Activated CD4-positive, alpha-beta T cell treated with anti-CD3 and anti-CD28 coated beads, Interleukin-2, amount 50 U/mL, for 1 hour (primary cell): ENCODE data around the gene FAM107B.
A peak's percentile ranks its signal among the peaks of the same experiment; 100 is the strongest.

Source experiments
- DNase-seq: peaks from one replicate; pipeline ENCODE4 v3.0.0-alpha.2; 2020

Gene FAM107B

DNA sequence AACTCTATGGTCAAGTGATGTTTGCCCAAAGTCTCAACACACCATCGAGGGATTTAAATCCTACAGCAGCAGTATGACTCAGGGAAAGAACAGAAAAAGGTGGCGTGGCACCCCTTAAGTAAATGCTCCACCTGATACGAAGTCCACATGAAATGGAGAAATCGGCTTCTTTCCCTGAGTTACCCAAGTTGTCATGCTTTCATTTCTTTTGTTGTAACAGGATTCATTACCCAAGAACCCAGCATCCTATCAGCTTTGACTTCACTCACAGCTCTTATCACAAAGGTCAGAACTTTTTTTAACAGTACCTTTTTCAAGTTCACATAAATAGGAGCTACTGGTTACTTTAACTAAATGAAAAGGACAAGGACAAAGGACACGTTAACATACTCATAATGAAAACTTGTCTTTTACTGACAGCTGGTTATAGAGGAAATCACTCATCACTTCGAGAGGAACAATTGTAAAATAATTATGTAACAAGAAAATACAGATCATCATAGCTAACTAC, 224.2 kb downstream of the FAM107B start:
- no peak for DNase-seq

DNA sequence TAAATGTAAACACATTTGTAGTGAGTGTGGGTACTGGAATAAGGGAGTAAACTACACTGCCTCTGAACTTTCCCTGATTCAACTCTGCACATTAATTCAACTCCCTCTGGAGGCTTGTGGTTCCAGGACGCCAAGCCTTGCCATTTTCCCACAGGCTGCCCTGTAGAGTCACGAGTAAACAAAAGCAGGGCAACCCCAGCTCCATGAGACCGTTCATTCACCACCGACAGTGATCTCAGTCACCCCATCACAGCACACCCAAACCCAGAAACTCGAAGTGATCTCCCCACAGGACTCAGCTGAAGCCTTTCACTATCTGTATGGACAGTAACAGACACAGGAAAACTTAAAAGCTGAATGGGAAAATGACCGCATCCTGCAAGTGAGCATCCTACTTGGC, 225.2 kb downstream of the FAM107B start:
- DNase-seq, result no peak

DNA sequence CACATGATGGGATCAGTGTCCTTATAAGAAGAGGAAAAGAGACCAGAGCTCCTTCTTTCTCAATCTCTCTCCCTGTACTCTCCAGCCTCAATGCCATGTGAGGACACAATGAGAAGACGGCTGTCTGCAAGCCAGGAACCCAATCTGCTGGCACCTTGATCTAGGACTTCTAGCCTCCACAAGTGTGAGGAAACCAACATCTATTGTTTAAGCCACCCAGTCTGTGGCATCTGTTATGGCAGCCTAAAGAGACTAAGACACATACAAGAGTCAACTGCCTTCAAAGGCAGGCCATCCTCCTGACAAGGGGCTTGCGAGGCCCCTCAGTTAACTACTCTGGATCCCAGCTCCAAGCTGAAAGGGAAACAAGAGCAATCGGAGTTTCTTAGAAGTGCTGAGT, 225.7 kb downstream of the FAM107B start:
- no peak for DNase-seq

DNA sequence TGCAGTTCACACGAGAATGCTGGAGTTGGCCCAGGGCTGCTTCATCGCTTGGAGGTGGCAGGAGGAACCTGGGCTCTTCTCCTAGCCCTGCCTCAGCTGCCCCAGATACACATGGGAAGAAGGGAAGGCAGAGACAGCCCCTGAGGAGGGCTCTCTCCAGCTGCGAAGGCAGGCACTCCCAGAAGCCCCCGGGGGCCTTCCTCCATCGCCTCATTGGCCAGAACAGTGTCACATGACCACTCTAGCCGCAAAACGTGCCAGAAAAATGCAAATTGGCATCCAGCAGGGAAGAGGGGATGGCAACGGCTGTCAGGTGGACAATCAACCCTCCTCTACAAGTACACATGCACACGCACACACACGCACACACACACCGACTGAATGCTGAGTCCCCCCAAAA, 226.2 kb downstream of the FAM107B start:
- no peak for DNase-seq

DNA sequence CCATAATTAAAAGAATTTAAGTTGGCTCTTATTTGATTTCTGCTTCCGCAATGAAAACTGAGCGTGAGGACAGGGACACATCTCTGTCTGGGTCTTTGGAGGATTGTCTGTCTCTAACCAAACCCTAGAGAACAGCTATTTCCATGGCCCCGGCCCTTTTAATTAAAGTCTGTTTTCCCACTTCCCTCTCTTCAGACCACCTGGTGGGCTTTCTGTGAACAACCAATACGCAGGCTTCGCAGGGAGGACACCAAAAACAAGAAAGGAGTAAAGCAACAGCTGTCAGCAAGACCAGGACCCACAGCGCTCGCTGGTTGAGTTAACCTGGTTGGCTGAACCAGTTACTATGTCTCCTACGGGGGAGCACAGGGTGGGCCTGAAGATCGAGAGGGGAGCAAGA, 226.9 kb downstream of the FAM107B start:
- DNase-seq, result no peak

DNA sequence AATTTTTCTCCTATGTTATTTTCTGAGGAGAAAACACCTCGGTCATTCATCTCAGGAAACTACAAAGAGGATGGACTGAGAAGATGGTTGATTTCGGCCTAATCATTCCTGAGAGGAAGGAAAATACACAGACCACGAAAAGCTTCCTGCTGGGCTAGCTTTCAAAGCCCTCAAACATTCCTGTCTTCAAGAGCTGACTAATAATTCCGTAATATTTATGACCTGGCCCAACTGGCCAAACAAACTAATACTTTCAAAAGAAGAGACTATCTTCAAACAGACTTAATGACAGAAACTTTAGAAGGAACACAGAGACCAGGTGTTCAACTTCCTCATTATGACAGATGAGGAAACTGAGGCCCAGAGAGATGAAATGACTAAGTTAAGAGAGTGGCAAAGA, 228.9 kb downstream of the FAM107B start:
- no peak for DNase-seq

DNA sequence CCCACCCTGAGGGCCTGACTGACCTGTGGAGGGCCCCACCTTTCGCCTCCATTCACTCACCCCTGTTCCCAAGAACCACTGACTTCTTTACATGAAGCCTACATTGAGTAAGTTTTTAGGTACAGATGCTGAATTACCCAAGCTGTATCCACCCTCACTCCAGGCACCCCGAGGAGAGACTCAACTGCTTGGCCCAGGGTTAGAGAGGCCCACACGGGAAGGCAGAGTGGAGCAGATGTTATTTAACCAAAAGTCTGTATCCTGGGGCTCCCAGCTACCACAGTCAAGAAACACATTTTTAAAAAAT, 230.8 kb downstream of the FAM107B start:
- no peak for DNase-seq

DNA sequence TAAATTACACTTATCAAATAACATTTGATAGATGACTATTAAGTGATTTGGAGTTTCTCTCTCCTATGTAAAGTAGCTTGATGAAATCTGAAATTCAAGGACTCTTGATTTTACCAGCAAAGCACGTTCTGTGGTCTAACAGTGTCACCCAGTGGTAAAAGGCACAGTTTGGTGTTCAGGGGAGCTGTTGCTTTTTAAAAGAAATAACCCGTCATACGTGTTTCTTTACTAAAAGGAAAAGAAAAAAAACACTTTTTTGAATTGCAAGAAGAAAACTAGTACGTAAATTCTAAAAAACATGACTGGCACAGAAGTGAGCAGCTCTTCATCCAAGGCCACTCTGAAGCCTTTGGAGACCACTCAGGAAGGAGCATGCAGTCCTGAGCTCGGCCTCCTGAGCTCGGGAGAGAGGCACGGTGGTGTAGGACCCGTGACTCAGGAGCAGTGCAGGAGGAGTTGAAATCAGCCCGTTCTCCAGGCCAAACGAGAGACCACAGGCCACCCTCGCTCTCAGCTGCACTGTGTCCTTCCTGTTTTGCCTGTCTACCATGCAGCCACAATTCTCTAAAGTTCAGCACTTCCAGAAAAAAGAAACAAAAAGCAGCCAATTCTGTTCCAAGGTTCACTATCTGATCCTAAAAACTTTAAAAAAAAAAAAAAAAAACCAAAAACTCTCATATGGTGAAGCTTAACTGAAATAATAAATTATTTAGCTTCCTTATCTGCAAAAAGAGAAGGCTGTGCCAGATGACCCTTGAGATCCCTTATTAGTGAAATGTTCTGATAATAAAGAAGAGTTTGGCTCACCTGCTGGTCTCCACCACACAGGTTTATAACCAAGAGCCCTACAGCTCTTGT, 231.4 kb downstream of the FAM107B start:
- no peak for DNase-seq

DNA sequence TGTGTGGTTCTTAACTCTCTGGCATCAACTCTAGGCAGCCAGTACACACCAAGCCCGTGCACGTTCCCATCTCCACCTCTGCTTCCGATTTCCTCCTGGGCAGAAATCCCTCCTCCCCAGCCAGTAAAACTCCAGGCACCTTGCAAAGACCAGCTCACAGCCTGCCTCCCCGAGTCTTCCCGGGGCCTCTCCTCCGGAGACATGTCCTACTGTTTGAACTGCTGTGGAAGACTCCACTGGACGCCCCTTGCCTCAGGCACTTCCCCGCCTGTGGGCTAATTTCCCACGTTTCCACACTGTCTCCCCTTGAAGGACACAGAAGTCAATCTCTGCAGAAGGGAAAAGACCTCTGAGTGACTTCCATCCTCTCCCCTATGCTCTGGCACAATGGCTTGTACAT, 233.3 kb downstream of the FAM107B start:
- no peak for DNase-seq

DNA sequence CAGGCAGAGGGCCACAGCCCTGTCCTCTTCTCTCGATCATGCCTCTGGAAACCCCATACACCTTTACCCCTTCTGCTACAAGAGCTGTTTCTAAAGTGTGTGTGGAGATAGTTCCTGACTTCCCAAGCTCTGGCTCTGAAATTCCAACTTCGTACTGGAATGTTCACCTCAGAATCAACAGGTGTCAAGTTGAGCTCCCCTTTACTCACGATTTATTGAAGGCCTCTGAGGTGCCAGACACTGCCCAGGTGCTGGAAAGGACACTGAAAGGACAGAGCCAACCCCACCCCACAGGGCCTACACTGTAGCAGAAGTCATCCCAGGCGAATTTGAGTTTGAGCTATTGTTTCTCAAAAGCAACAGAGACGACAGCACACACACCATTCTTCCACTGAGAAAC, 234.1 kb downstream of the FAM107B start:
- no peak for DNase-seq

DNA sequence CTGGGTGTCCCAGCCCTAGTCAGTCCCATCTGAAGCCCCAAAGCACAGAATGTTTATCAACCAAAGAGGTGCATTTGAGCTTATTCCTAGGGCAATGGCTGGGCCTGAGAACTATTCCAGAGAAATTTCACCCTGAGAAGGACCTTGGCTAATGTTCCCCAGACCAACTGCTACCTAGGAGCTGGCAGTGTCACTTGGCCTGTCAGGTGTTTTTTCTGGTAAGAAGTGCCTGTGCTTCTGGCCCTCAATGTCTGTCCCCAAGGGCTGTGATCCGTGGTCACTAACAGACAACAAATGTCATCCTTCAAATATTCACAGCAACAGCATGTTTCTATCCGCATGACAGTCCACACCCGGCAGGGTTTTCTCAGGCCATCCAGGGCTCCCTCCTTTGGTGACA, 234.6 kb downstream of the FAM107B start:
- no peak for DNase-seq

DNA sequence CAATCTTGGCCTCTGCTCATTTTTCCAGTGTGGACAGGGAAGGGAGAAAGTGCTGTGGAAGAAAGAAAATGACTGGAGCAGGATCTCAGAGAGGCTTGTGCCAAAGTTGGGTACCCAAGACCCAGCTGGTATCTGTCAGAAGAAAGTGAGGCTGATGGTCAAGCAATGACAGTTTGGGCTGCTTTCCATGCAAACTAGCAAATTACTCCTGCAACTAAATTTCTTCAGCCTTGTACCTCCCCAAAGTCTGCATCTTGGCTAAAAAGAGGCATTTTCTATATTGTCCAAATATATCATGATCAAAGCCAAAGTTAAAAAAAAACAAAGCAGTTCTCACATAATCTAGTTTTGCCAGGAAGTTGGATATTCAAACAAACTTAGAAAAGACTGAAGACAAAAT, 235.5 kb downstream of the FAM107B start:
- no peak for DNase-seq

DNA sequence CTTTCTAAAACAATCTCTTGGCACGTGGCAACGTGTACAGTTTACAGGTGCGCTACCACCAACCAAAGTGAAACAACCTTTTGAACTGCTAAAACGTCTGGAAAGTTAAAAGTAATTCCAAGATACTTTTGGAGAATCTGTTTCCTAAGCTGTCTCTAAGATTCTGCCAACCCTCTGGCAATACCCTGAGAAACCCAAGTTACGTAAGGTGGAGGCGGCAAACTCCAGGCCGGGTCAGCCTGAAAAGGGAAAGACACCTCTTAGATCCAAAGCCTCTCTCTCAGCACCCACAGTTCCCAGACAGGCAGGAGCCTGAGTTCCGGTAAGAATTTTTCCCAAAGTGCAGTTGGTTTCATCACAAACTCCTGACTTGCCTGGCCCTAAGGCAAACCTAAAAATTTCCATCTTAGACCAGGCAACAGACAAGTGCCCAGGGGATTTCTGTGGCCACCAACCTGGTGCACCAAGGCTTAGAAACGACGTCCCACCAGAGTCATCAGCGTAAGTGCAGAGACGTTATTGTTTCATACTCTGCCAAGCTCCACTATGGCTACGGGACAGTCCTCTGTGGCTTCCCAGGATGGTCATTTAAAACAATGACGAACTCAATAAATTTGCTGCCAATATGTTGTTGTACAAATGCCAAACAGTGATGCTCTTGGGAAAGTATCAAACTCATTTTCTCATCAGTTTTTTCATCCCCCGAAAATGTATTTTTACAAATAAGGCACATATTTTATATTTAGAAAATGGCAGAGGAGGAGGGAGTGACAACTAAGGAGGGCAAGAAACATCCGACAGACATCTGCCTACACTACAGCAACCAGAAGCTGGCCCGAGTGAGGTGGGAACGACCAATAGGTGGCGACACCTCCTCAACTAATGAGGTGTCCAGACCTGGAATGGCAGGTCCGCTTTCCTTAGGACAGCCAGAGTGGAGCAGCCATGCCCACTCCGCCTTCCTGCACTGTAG, 238.2 kb downstream of the FAM107B start:
- peak; percentile 49 for DNase-seq

DNA sequence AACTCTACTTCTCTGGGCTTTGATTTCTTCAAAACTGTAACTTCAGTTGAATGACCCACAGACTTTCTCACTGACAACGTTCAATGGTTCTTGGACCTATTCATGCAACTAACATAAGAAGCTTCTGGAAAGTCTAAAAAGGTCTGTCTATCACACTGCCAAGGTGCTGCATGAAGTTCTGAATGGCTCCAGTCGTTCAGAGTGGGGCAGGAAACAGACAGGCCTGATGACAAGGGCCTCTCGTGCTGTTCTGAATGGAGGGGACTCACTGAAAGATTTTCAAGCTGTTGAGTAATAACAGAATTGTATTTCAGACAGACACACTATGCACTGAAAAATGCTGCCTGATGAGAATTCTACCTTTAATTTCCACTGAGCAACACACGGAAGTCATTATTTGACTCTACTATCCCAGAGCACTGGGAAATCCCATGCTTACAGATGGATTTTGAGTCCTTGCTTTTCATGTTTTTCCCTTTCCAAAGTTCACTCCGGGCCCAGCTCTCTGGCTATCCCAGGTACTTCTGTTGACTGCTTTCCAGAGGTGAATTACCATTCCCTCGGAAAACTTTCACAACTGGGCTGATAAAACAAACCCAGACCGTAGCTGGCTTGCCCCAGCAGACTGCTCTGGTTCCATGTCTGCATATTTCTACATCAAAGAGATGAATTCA, 239.1 kb downstream of the FAM107B start:
- DNase-seq, result no peak

DNA sequence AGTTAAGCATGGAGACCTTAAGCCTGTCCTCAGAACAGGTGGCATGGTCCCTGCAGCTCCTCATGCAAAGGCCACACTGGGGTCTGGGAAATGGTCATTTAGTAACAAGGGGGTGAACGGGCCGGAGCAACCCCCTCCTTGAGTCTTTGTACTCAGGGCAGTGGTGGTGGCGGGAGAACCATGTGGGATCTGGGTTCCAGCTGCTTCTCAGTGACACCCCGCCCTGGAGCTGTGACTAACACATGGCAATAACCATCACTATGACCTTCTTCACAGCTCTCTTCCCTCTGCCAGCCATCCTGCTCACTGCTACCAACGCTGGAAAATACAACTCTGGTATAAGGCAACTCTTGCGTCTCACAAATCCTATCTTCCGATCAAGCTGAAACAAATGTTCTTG, 240.5 kb downstream of the FAM107B start:
- DNase-seq, result no peak

DNA sequence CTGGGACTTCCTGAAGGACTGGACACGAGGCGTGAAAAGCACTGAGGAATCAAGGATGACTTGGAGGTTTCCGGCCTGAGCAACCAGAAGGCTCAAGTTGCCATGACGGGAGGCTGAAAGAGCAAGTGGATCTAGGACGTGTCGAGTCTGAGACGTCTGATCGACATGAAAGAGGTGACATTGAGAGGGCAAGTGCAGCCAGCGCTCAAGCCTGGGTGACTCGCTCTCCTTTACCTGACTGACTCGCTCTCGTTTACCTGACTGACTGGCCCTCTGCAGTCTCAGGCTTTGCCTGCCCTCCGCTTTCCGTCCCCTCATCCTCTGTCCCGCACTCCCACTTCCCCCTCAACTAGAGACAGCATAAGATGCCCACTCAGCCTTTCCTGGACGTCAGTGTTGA, 241.4 kb downstream of the FAM107B start:
- DNase-seq, result no peak

DNA sequence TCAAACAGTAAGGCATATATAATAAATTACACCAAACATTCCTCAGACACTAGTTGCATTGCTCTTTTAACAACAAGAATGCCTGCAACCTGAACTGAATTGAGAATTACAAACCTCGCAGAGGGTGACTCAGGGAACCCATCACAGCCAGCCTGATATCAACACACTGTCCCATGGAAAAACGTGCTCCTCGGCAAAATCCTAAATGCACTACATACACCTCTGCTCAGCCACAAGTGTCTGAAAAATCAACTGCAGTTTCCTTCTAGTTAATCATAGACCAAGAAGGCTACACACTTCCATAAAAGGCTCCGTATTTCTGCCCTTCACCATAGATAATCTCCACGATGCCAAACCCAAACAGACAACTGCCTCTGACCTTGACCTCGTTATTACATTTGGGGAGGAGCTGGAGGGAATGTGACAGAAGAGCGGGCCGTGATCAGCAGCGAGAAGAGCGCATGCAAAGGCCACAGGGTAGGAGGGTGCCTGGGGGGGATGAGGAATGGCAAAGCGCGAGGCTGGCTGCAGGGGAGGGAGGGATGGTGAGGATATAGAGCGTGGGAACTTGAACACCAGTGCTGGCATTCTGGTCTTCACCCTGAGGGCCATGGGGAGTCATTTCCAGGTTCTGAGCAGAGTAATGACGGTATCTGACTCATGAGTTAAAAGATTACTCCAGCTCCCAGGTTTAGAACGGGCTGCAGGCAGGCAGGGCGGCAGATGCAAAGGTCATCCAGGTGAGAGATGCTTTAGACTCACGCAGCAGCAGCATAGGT, 242.0 kb downstream of the FAM107B start:
- DNase-seq, result no peak

DNA sequence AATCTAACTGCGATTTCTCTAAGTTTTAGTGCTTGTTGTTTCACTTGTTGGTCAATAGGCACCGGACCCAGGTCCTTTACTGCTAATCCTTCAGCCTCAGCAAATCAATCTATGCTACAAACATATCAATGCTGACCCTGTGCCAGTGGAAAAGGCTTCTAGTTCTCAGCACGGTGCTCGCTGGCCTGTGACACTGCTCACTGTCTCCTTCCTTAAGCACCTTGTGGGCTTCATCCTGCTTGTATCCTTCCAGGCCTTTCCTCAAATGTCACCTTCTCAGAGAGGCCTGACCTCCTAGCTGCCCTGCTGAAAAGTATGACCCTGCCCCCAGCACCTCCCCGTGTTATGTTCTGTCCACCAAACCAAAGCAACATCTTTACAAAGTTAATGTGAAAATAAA, 242.7 kb downstream of the FAM107B start:
- DNase-seq, result no peak

DNA sequence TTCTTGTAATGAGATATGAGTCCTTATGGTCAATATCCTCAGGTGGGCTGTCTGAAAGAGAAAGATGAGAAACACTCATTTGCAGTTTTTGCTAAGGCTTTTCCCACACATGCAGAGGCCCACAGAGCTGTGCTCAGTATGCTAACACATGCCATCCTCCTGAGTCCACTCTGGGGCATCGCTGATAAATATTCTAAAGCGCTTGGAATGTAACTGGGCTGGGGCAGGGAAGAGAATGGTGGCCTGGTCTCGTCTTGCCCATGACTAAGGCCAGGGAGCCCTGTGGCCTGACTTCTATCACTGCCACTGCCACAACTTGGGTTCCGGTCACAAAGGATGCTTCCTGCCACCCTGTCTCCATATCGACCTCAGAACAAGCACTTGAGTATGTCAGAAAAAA, 244.2 kb downstream of the FAM107B start:
- DNase-seq, result no peak

DNA sequence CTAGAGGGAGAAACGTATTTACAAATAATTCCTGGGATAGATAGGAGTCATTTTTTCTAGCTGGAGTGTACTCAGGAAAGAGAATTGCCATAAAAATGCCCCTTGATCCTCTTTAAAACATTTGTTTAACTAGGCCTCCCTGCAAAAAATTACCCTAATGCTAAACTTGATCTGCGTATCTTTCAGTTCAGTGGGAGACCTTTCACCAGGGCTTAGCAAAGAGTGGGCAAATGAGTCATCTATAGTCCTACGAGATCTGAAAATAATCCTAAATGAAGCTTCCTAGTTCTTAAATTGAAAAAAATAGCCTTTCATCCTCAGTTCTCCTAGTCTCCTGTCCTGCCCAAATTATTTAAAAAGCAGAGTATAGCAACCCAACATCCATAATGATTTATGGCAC, 245.3 kb downstream of the FAM107B start:
- DNase-seq, result no peak

DNA sequence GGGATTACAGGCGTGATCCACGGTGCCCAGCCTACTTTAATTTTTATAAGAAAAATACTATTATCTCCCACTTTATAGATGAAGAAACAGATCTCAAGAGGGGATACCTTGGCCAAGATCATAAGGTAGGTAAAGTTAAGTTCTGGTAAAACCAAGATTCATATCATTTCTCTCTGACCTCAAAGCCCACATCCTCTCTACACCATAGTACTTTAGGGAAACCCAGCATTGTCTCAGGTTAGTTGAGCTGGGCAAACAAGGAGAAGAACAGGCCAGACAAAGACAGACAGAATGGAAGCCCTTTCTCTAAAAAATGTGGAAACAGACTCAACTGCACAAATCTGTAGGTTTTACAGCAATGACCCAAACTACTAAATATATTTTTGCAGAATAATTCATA, 246.2 kb downstream of the FAM107B start:
- DNase-seq, result no peak

DNA sequence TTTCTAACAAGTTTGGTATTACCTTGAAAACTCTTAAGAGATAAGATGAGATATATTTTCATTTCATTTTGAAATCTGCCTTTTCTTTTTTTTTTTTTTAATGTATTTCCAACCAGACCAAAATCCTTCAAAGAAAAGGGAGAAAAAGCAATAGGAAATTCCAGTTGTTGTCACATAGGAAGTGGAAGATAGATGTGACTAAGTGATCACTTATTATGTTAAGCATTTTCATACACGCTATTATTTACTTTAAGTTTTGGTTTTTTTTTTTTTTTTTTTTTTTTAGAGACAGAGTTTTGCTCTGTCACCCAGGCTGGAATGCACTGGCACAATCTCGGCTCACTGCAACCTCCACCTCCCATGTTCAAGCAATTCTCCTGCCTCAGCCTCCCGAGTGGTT, 246.8 kb downstream of the FAM107B start:
- DNase-seq, result no peak
